Panc1 (cell line): Measurements from ENCODE around the gene CDK11B.
"Not testable (repeated sequence)": the region's sequence is repeated elsewhere in the genome, so short reads cannot be mapped to it uniquely, and the experiment has no call there.

Source experiments
- CTCF ChIP-seq: fragments of 450-650 bp; IDR thresholded peaks from 2 replicates; pipeline ENCODE4 v1.5.1; 2017; ENCODE audit warnings: mild to moderate bottlenecking
- TCF7L2 ChIP-seq: IDR thresholded peaks from 2 replicates; pipeline ENCODE4 v1.6.1; 2011; ENCODE audit warnings: mild to moderate bottlenecking, low read depth, low read length, inconsistent platforms

- TF ChIP-seq CTCF, TCF7L2: not testable (repeated sequence)
Observed at GRCh38 chr1:1595341-1595740, 63.5 kb downstream of the CDK11B start.
